Measurements from ENCODE around the gene PSMF1.

Gene PSMF1

GRCh38 chr20:1188347-1188746, 69.9 kb downstream of the PSMF1 start:
- no peak for DNase-seq (ENCODE audit: low read depth in 4 of 4, low spot score in 1 of 4)

DNA sequence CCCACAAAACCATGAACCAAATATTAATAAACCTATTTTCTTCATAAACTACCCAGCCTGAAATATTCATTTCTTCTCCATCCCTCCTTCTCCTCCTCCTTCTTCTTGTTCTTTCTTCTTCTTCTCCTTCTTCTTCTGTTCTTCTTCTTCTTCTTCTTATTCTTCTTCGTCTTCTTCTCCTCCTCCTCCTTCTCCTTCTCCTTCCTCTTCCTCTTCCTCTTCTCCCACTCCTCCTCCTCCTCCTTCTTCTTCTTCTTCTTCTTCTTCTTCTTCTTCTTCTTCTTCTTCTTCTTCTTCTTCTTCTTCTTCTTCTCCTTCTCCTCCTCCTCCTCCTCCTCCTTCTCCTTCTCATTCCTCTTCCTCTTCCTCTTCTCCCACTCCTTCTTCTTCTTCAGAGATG, 71.4 kb downstream of the PSMF1 start:
- DNase-seq (ENCODE audit: low read depth in 4 of 4, low spot score in 1 of 4): no peak

GRCh38 chr20:1190847-1191246, 72.4 kb downstream of the PSMF1 start:
- DNase-seq (ENCODE audit: low read depth in 4 of 4, low spot score in 1 of 4): no peak

- DNase-seq (ENCODE audit: low read depth in 4 of 4, low spot score in 1 of 4): no peak
Measured at GRCh38 chr20:1191299-1191698, 72.9 kb downstream of the PSMF1 start.

GRCh38 chr20:1195226-1195625, 76.8 kb downstream of the PSMF1 start:
- DNase-seq (ENCODE audit: low read depth in 4 of 4, low spot score in 1 of 4): no peak

DNA sequence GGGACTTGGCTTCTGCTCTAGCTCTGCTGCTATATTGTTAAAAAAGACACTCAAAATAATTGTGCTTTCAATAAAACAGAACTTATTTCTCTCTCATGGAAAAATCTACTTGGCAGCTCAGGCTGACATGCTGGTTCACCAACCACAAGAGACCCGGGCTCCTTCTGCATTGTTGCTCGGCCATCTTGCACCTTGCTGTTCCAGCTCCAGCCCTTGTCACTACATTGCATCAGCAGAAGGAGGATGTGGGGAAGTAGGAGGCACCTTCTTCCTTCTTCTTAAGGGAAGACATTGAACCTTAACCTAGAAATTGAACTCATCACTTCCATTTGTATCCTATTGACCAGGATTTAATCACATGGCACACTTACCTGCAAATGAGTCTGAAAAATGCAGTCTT, 78.2 kb downstream of the PSMF1 start:
- DNase-seq (ENCODE audit: low read depth in 4 of 4, low spot score in 1 of 4): no peak

GRCh38 chr20:1197801-1198200, 79.4 kb downstream of the PSMF1 start:
- DNase-seq (ENCODE audit: low read depth in 4 of 4, low spot score in 1 of 4): no peak

GRCh38 chr20:1198751-1199150, 80.3 kb downstream of the PSMF1 start:
- DNase-seq (ENCODE audit: low read depth in 4 of 4, low spot score in 1 of 4): no peak

GRCh38 chr20:1199212-1199873, 80.9 kb downstream of the PSMF1 start:
- DNase-seq (ENCODE audit: low read depth in 4 of 4, low spot score in 1 of 4): no peak

- no peak for DNase-seq (ENCODE audit: low read depth in 4 of 4, low spot score in 1 of 4)
Measured at GRCh38 chr20:1199964-1200363, 81.6 kb downstream of the PSMF1 start.

DNA sequence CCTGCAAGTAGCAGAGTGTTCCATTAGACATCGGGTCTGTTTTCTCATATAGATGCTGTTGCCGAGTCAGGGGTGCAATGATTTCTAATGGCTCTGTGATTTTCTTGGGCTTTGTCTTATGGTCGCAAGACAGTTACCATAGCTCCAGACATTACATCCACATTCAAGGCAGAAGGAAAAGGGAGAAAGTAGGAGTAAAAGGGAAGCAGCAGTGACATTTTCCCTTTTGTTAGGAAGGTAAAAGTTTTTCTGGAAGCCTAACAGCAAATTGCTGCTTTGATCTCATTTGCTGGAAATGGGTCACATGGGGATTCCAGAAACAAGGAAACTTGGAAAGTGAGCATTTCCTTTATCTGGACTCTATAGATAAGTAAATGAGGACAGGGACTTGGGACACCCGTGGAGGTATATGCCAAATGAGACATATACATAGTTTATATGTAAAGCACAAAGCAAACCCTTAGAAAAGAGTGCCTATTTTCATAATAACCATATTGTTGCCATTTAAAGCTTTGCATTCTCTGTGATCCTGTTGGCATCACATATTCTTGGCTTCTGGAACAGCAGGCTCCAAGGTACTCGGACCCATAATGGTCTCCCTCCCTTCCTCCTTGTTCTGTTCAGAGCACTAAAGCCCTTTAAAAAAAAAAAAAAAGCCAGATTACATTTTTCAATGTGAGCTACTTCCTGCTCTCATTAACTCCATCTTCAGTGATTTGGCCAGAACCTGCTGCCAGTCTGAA, 84.5 kb downstream of the PSMF1 start, which contains the start of gene C20orf202:
C20orf202 (plus strand) TSS at position 693 of the 743 bp plus-strand sequence. CDS start 132 bp downstream, outside the sequence.
- no peak for DNase-seq (ENCODE audit: low read depth in 4 of 4, low spot score in 1 of 4)

DNA sequence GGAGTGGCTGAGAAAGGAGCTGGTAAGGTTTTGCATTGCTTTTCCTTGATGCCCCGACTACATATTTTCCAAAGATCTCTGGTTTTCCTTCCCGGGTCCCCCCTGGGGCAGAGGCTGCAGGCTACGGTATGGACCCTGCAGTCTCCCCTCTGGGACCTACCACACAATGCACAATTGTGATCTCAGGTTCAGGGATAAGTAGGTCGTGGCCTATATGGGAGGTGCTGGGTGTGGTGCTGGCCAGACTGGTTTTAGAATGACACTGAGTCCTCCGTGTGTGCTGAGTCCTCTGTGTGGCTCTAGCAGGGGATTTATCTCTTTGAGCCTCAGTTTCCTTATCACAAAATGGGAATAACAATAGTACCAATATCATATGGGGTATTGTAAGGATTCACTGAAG, 85.2 kb downstream of the PSMF1 start:
- DNase-seq (ENCODE audit: low read depth in 4 of 4, low spot score in 1 of 4): no peak

DNA sequence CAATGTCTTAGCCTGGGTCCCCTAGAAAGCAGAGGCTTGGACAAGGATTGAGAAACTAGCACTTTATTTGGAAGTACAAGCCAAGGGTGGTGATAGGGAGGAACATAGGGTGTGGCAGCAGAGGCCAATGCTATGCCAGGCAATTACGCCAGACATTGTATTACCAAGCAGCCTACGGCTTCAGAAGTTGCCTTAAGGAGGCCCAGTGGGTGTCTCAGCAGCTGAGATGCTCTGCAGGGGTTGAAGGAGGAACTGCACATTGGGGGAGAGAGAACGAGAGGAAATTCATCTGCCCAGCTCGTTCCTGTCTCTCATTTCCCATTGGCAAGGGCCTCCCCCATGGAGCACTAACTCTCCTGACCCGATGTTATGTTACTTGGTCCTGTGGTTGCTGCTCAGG, 85.7 kb downstream of the PSMF1 start:
- no peak for DNase-seq (ENCODE audit: low read depth in 4 of 4, low spot score in 1 of 4)

DNA sequence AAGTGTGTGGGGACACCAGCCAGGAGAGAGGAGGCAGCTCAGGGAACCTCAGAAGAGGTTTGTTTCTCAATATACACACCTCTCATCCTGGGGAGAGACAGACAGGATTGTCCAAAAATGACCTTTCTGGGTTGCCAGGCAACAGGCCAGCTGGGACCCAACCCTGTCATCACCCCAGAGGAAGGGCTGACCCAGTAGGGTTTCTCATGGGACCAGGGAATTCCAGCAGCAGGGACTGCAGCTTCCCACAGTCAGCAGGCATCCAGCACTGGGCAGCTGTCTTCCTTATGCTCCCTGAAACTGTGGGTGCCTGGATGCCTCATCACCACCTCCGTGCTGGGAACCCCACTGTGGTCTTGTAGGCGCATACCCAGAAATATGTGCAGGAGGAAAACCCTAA, 86.2 kb downstream of the PSMF1 start:
- no peak for DNase-seq (ENCODE audit: low read depth in 4 of 4, low spot score in 1 of 4)

DNA sequence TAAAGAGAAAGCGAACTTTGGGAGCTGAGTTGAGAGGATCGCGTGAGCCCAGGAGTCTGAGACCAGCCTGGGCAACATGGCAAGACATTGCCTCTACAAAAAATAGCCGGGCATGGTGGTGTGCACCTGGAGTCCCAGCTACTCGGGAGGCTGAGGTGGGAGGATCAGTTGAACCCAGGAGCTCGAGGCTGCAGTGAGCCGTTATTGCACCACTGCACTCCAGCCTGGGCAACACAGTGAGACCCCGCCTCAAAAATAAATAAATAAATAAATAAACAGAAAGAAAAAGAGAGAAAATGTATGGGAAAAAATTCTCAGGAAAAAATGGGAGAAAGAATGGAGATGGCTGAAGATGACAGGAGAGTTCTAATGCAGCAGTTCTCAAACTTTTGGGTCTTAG, 87.4 kb downstream of the PSMF1 start:
- no peak for DNase-seq (ENCODE audit: low read depth in 4 of 4, low spot score in 1 of 4)

DNA sequence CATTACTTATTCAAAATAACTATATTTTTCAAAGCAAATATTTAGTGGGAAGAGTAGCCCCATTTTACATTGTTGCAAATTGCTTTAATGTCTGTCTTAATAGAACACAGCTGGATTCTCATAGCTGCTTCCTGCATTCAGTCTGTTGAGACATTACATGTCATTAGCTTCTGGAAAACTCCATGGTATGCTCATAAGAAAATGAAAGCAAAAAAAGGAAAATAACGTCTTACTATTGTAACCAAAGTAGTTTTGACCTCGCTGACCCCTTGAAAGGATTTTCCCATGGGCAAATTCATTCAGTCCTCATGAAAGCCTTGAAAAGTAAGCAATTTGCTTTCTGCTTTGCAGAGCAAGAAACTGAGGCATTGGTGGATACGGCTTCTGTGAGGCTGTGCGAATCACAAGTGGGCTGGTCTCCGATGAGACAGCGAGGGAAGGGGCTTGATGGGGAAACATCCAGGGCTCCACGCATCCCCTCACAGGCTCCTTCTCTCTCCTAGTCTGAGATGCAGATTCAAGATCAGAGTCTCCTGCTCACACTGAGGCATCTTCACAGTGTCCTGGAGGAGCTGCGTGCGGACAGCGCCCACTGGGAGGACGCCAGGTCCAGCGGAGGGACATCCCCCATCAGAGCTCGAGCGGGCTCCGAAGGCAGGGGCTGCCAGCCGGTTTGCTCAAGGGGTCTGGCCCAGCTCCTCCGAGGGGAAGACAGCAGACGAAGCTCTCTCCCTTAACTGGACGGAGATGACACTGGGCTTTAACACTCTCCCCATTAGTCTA, 88.2 kb downstream of the PSMF1 start:
- no peak for DNase-seq (ENCODE audit: low read depth in 4 of 4, low spot score in 1 of 4)

GRCh38 chr20:1207293-1207878, 89.0 kb downstream of the PSMF1 start:
- no peak for DNase-seq (ENCODE audit: low read depth in 4 of 4, low spot score in 1 of 4)

DNA sequence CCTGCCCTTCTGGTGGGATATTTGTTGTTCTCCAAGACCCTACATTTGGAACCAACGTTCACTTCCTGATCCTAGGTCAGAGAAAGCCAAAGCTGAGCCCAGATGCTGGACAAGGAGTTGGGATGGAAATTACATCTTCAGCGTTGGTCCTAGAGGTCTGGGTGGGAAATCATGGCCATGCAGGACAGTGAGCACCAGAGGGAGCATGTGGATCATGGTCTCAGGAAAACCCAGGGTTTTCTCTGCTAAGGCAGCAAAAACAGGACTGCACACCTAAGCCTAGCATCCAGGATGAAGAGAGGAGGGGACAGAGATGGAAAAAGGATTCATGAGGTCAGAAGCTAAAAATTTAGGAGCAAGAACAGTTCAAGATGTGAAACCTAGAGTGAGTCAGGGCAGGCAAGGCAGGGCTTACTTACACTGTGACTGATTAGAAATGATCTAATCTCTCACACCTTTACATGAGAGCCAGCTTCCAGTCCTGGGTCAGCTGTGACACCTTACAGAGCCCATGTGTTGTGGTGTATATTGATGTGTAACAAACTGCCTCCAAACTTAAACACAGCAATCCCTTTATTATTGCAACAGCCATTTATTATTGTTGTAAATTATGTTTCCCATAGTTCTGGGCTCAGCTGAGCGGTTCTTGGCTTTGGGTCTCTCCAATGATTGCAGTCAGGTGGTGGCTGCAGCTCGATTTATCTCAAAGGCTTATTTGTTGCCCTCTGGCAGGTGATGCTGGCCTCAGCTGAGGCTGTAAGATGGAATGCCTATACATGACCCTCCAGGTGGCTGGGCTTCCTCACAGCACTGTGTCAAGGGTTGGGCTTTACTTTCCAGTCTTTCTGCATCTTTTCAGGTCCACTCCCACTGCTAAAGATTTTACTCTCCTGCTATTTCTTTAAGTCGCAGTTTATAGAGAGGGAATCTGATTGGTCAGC, 91.3 kb downstream of the PSMF1 start:
- no peak for DNase-seq (ENCODE audit: low read depth in 4 of 4, low spot score in 1 of 4)

GRCh38 chr20:1210501-1210900, 92.1 kb downstream of the PSMF1 start:
- DNase-seq (ENCODE audit: low read depth in 4 of 4, low spot score in 1 of 4): no peak

GRCh38 chr20:1212023-1212422, 93.6 kb downstream of the PSMF1 start:
- no peak for DNase-seq (ENCODE audit: low read depth in 4 of 4, low spot score in 1 of 4)

All from stimulated activated CD4-positive, alpha-beta T cell treated with anti-CD3 and anti-CD28 coated beads, Interleukin-1b, Interleukin-23, amount 100 ng/mL, for 24 hours (primary cell).